Stimulated activated CD8-positive, alpha-beta memory T cell treated with anti-CD3 and anti-CD28 coated beads, Interleukin-12 subunit alpha, Interleukin-12 subunit beta, amount 100 ng/mL, for 24 hours (primary cell): Measurements from ENCODE around the gene MYO1A.
"Not testable (repeated sequence)": the region's sequence is repeated elsewhere in the genome, so short reads cannot be mapped to it uniquely, and the experiment has no call there.

Experiments
- DNase-seq: peaks from one replicate; pipeline ENCODE4 v3.0.0-alpha.2; 2020; ENCODE audit errors: extremely low read depth

The MYO1A gene

GRCh38 chr12:56993346-56993745 lies 56.6 kb downstream of the MYO1A start:
- DNase-seq, result no peak

- no peak for DNase-seq
Measured at GRCh38 chr12:56991319-56992246, 58.3 kb downstream of the MYO1A start.

- DNase-seq, result no peak
Measured at GRCh38 chr12:56990648-56991318, 59.1 kb downstream of the MYO1A start.

- no peak for DNase-seq
Measured at GRCh38 chr12:56989861-56990610, 59.9 kb downstream of the MYO1A start.

- no peak for DNase-seq
Measured at GRCh38 chr12:56988207-56988739, 61.7 kb downstream of the MYO1A start.

- no peak for DNase-seq
Measured at GRCh38 chr12:56987551-56988053, 62.3 kb downstream of the MYO1A start.

GRCh38 chr12:56987011-56987410 lies 62.9 kb downstream of the MYO1A start:
- no peak for DNase-seq

GRCh38 chr12:56985714-56986113 lies 64.2 kb downstream of the MYO1A start:
- DNase-seq, result not testable (repeated sequence)

- no peak for DNase-seq
Measured at GRCh38 chr12:56983386-56983785, 66.5 kb downstream of the MYO1A start.

GRCh38 chr12:56982578-56983236 lies 67.2 kb downstream of the MYO1A start:
- not testable (repeated sequence) for DNase-seq

GRCh38 chr12:56980941-56981530 lies 68.9 kb downstream of the MYO1A start:
- no peak for DNase-seq

- no peak for DNase-seq
Measured at GRCh38 chr12:56980268-56980667, 69.7 kb downstream of the MYO1A start.

GRCh38 chr12:56979628-56980027 lies 70.3 kb downstream of the MYO1A start:
- no peak for DNase-seq
